Measurements from ENCODE around the gene SLIT3. TPM values are rescaled to one million over a fixed set of nuclear protein-coding genes. Genes with fewer than 3 reads are reported as not detected.

The SLIT3 gene
- total and polyA plus RNA-seq, 10 of the 15 experiments (the other 5 are each of a cell fraction or from before 2014, with no cell fraction given) = 0.05 TPM; not detected in 9

- intact Hi-C loops (cut with micrococcal nuclease; ENCODE audit: unreplicated experiment) (no loop called here), in situ Hi-C loops (cut with MboI) (no loop called here)
- WGBS (ENCODE audit: insufficient coverage, insufficient replicate concordance, low lambda C conversion rate, missing lambda C conversion rate) = 43% methylated on average over 5 of the region's 6 CpGs
- POLR2A ChIA-PET = no interaction called here
- SMC1A ChIA-PET (ENCODE audit: uncharacterized antibody, unreplicated experiment) = no interaction called here
- RAD21 ChIA-PET (ENCODE audit: unreplicated experiment) = no interaction called here
- DNase-seq (ENCODE audit: low read depth, low spot score) (no peak), FAIRE-seq (no peak), ATAC-seq (no peak)
- H3K27ac ChIP-seq (ENCODE audit: control insufficient read depth, insufficient read depth) = no peak overlapping the region
- H3K9ac ChIP-seq (ENCODE audit: control insufficient read depth, insufficient read depth, low read length) = no peak overlapping the region
- H3K36me3 ChIP-seq (ENCODE audit: control insufficient read depth in 2 of 2, insufficient read depth in 2 of 2, low read length in 1 of 2) = no peaks in the 10 kb centered on the region
- no TSS peak for BruUV-seq (replicated peaks)
- no peak overlapping the region for H3K4me2 ChIP-seq (ENCODE audit: control insufficient read depth, insufficient read depth)
- TF ChIP-seq TARDBP (IDR thresholded peaks at IDR 0.05; ENCODE audit: borderline replicate concordance) = no peak
- TF ChIP-seq TCF12 (IDR thresholded peaks at IDR 0.05; ENCODE audit: low read depth, low read length) = no peak
- no peak for TF ChIP-seq CEBPZ (IDR thresholded peaks at IDR 0.05; ENCODE audit: low read depth, low read length)
- no peak for TF ChIP-seq IKZF1 (conservative IDR thresholded peaks at IDR 0.05)
- TF ChIP-seq YY1 (IDR thresholded peaks at IDR 0.05; ENCODE audit: low read depth, low read length) = no peak
- TF ChIP-seq NFIC (IDR thresholded peaks at IDR 0.05; ENCODE audit: low read depth, low read length) = no peak
- TF ChIP-seq EZH2 (IDR thresholded peaks at IDR 0.05; ENCODE audit: borderline replicate concordance, control insufficient read depth, low read depth, low read length) = no peak
- TF ChIP-seq ZNF217 (IDR thresholded peaks at IDR 0.05) = no peak
- no peak for TF ChIP-seq ZNF274 (IDR thresholded peaks at IDR 0.05; ENCODE audit: insufficient read depth, insufficient read length)
- TF ChIP-seq IKZF2 (IDR thresholded peaks at IDR 0.05) = no peak
- no peak for TF ChIP-seq ZSCAN29 (IDR thresholded peaks at IDR 0.05)
- TF ChIP-seq BHLHE40 (IDR thresholded peaks at IDR 0.05; ENCODE audit: borderline replicate concordance in 1 of 2, low read depth in 2 of 2, low read length in 1 of 2) = no peak
- no peak for TF ChIP-seq HDGF (IDR thresholded peaks at IDR 0.05)
- no peak for TF ChIP-seq SRF (IDR thresholded peaks at IDR 0.05; ENCODE audit: low read depth in 2 of 2, low read length in 2 of 2)
- TF ChIP-seq STAT1 (conservative IDR thresholded peaks at IDR 0.05) = no peak
- no peak overlapping the region for H2AFZ ChIP-seq (ENCODE audit: control insufficient read depth, low read depth, low read length)
- CTCF ChIA-PET = interaction anchor here (1.2 kb wide), 1 partner anchor 11 kb away, joined by 3 read pairs; no protein-coding TSS in a partner anchor
- no peaks in the 10 kb centered on the region for H3K9me3 ChIP-seq (replicated peaks; ENCODE audit: control insufficient read depth, insufficient read depth, low read length)
- H3K4me1 ChIP-seq (ENCODE audit: control insufficient read depth, insufficient read depth, low read length) = no peaks in the 10 kb centered on the region
- 0 out of 4 replicates have a peak, but pooled peaks cover 0 to 3% of the 10 kb centered on the region in 2 experiments for H3K27me3 ChIP-seq (replicated peaks in 1 of 2; ENCODE audit: control insufficient read depth in 2 of 2, insufficient read depth in 2 of 2, low read length in 1 of 2)
- no peak overlapping the region for H3K4me3 ChIP-seq
- H4K20me1 ChIP-seq (ENCODE audit: control insufficient read depth, insufficient read depth) = no peaks in the 10 kb centered on the region
- no peaks in the 10 kb centered on the region for H3K79me2 ChIP-seq (ENCODE audit: control insufficient read depth, insufficient read depth, low read length)
These were observed 75.0 kb downstream of the SLIT3 start for GRCh38 chr5:169225830-169226356.
